WTC11 (cell line): ENCODE results near the gene LARP4B. TPM values are rescaled to one million over a fixed set of nuclear protein-coding genes. Genes with fewer than 3 reads are reported as not detected.
A peak's percentile ranks its signal among the peaks of the same experiment; 100 is the strongest.

Source experiments
- ATAC-seq: fragments of 200-7000 bp; cut with Tn5 transposase; 2 replicates; pipeline ENCODE4 v1.10.0; 2021; ENCODE audit warnings: mild to moderate bottlenecking, moderate library complexity
- CTCF ChIA-PET: fragments of 300-600 bp; sonication (Branson Sonifier 250); formaldehyde crosslinking; loops from one replicate; lab custom pipeline; 2021; ENCODE audit warnings: antibody characterized with exemption; lab: Charles Lee
- POLR2A ChIA-PET: fragments of 350-600 bp; sonication (Branson Sonifier 250); formaldehyde crosslinking; loops from one replicate; lab custom pipeline; 2021; ENCODE audit warnings: antibody characterized with exemption; lab: Charles Lee
- DNase-seq: peaks from one replicate; pipeline ENCODE4 v3.0.0; 2021; ENCODE audit warnings: low spot score
- H3K27ac Mint-ChIP-seq: 2 replicates; pipeline ENCODE4 v1.8.0; 2021; ENCODE audit warnings: mixed read lengths
- H3K27me3 Mint-ChIP-seq: 2 replicates; pipeline ENCODE4 v1.8.0; 2021; ENCODE audit warnings: low read depth, mild to moderate bottlenecking, moderate library complexity, mixed read lengths
- H3K36me3 Mint-ChIP-seq: 2 replicates; pipeline ENCODE4 v1.8.0; 2021; ENCODE audit warnings: mixed read lengths
- H3K4me1 Mint-ChIP-seq: 2 replicates; pipeline ENCODE4 v1.8.0; 2022; ENCODE audit warnings: mixed read lengths
- H3K4me3 Mint-ChIP-seq: 2 replicates; pipeline ENCODE4 v1.8.0; 2021; ENCODE audit warnings: mild to moderate bottlenecking, moderate library complexity, mixed read lengths
- H3K9me3 Mint-ChIP-seq: 2 replicates; pipeline ENCODE4 v1.8.0; 2021; ENCODE audit warnings: mixed read lengths
- CBFB ChIP-seq: sonication (generic); formaldehyde crosslinking; IDR thresholded peaks from 2 replicates; pipeline ENCODE4 v1.8.1; 2022; ENCODE audit warnings: mild to moderate bottlenecking, low read depth, missing genetic modification reagents
- FOXJ3 ChIP-seq: sonication (generic); formaldehyde crosslinking; IDR thresholded peaks from 2 replicates; pipeline ENCODE4 v1.9.0; 2021; ENCODE audit warnings: missing genetic modification reagents, mild to moderate bottlenecking, borderline replicate concordance
- FOXK1 ChIP-seq: sonication (generic); formaldehyde crosslinking; IDR thresholded peaks from 2 replicates; pipeline ENCODE4 v1.8.0; 2022; ENCODE audit warnings: mild to moderate bottlenecking, moderate library complexity, missing genetic modification reagents
- GABPB1 ChIP-seq: sonication (generic); formaldehyde crosslinking; IDR thresholded peaks from 2 replicates; pipeline ENCODE4 v1.8.1; 2023; ENCODE audit warnings: mild to moderate bottlenecking, missing genetic modification reagents
- GRHL2 ChIP-seq: fragments of 250-450 bp; sonication (Bioruptor Pico); IDR thresholded peaks from 2 replicates; pipeline ENCODE4 v1.8.0; 2022; ENCODE audit warnings: mild to moderate bottlenecking, moderate library complexity; ENCODE audit not compliant: insufficient replicate concordance, severe bottlenecking
- JUN ChIP-seq: sonication (generic); formaldehyde crosslinking; IDR thresholded peaks from 2 replicates; pipeline ENCODE4 v1.8.0; 2023; ENCODE audit warnings: mild to moderate bottlenecking, missing genetic modification reagents
- KAT7 ChIP-seq: sonication (generic); formaldehyde crosslinking; IDR thresholded peaks from 2 replicates; pipeline ENCODE4 v1.8.1; 2023; ENCODE audit warnings: missing genetic modification reagents, mild to moderate bottlenecking, borderline replicate concordance
- NR1H2 ChIP-seq: sonication (generic); formaldehyde crosslinking; IDR thresholded peaks from 2 replicates; pipeline ENCODE4 v1.9.0; 2021; ENCODE audit warnings: mild to moderate bottlenecking, moderate library complexity, missing genetic modification reagents
- NR2C2 ChIP-seq: sonication (generic); formaldehyde crosslinking; IDR thresholded peaks from 2 replicates; pipeline ENCODE4 v1.8.0; 2022; ENCODE audit warnings: mild to moderate bottlenecking, missing genetic modification reagents
- SMAD3 ChIP-seq: sonication (generic); formaldehyde crosslinking; IDR thresholded peaks from 2 replicates; pipeline ENCODE4 v1.8.0; 2022; ENCODE audit warnings: missing genetic modification reagents, mild to moderate bottlenecking, borderline replicate concordance
- ZNF121 ChIP-seq: sonication (generic); formaldehyde crosslinking; IDR thresholded peaks from 2 replicates; pipeline ENCODE4 v1.8.0; 2023; ENCODE audit warnings: missing genetic modification reagents
- ZNF317 ChIP-seq: sonication (generic); formaldehyde crosslinking; IDR thresholded peaks from 2 replicates; pipeline ENCODE4 v1.8.1; 2023; ENCODE audit warnings: low read depth, mild to moderate bottlenecking, moderate library complexity, missing genetic modification reagents, borderline replicate concordance
- ZNF416 ChIP-seq: fragments of 250-450 bp; sonication (Bioruptor Pico); IDR thresholded peaks from 2 replicates; pipeline ENCODE4 v1.9.0; 2021; ENCODE audit warnings: mild to moderate bottlenecking, inconsistent platforms
- total RNA-seq: library from RNA; stranded (reverse); gene quantifications from 3 replicates; pipeline ENCODE4 v1.2.3, GENCODE V29; 2021
- TF ChIP-seq, protein P1 (sequence below): sonication (generic); formaldehyde crosslinking; IDR thresholded peaks from 2 replicates; pipeline ENCODE4 v1.8.1; 2023; ENCODE audit warnings: mild to moderate bottlenecking, missing genetic modification reagents
- TF ChIP-seq, protein P2 (sequence below): fragments of 250-450 bp; sonication (Bioruptor Pico); IDR thresholded peaks from 2 replicates; pipeline ENCODE4 v2.1.2; 2022; ENCODE audit warnings: mild to moderate bottlenecking, moderate library complexity
- TF ChIP-seq, protein P3 (sequence below): sonication (generic); formaldehyde crosslinking; IDR thresholded peaks from 2 replicates; pipeline ENCODE4 v1.8.1; 2022; ENCODE audit warnings: low read depth, missing genetic modification reagents, borderline replicate concordance

The LARP4B gene
- total RNA-seq, 1 experiment from 2014 or later, result 87.1 TPM

DNA sequence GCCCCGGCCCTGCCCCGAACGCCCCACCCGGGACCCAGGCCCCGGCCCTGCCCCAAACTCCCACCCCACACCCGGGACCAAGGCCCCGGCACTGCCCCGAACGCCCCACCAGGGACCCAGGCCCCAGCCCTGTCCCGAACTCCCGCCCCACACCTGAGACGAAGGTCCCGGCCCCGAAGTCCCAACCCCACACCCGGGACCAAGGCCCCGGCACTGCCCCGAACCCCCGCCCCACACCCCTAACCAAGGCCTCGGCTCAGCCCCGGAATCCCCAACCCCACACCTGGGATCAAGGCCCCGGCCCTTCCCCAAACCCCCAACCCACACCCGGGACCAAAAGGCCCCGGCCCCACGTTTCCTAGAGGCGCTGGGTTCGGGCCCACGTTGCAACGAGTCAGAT, 1.1 kb upstream of the LARP4B start:
- POLR2A ChIA-PET, result no interaction called here
- H3K4me3 Mint-ChIP-seq, result peak overlapping the region; percentile 51
- H3K4me1 Mint-ChIP-seq, result peaks cover 27% of the 10 kb centered on the region
- TF ChIP-seq CBFB, result no peak
- TF ChIP-seq SMAD3 (CRISPR knock-in tag), result no peak
- TF ChIP-seq NR2C2 (CRISPR knock-in tag), result no peak
- TF ChIP-seq FOXJ3, result no peak
- TF ChIP-seq, protein P1, sequence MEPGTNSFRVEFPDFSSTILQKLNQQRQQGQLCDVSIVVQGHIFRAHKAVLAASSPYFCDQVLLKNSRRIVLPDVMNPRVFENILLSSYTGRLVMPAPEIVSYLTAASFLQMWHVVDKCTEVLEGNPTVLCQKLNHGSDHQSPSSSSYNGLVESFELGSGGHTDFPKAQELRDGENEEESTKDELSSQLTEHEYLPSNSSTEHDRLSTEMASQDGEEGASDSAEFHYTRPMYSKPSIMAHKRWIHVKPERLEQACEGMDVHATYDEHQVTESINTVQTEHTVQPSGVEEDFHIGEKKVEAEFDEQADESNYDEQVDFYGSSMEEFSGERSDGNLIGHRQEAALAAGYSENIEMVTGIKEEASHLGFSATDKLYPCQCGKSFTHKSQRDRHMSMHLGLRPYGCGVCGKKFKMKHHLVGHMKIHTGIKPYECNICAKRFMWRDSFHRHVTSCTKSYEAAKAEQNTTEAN, result no peak
- no peak for TF ChIP-seq JUN (CRISPR knock-in tag)
- no peak for TF ChIP-seq GABPB1
- no peaks in the 10 kb centered on the region for H3K9me3 Mint-ChIP-seq
- peak; percentile 28 for DNase-seq
- no peaks in the 10 kb centered on the region for H3K36me3 Mint-ChIP-seq
- no peak for ATAC-seq
- H3K27ac Mint-ChIP-seq, result peak overlapping the region; percentile 78; the same call in 1 of the 2 replicates
- H3K27me3 Mint-ChIP-seq, result peaks cover 4% of the 10 kb centered on the region; the same call in 1 of the 2 replicates
- CTCF ChIA-PET, result interaction anchor here (0.5 kb wide), 1 partner anchor 703 kb away, joined by 5 read pairs; no protein-coding TSS in a partner anchor

DNA sequence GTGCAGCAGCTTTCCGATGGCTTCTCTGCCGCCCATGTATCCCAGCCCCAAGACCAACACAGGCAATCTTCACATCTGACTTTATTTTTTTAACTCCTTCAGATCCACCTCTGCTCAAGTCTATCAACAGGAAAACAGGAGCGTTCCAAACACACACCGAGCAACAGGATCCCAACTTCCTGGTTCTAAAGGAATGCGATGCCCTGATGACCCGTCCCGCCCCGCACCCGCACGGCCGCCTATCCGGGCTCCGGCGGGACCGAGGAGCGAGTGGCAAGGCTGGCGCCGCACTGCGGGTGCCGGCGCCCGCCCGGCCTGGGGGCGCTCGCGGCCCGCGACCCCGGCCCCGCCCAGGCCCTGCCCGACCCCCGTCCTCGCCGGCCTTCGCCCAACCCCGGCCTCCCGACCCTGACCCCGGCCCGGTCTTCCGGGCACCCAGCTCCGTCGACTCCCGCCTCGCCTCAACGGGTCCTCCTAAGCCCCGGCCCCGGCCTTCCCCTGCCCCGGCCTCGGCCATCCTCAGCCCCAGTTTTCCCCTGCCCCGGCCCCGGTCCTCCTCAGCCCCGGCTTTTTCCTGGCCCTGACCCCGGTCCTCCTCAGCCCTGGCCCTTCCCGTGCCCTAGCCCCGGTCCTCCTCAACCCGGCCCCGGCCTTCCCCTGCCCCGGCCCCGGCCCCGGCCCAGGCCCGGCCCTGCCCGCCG, 730 bp downstream of the LARP4B start:
- TF ChIP-seq NR1H2 (CRISPR knock-in tag) (no peak), KAT7 (no peak), ZNF416 (no peak), FOXK1 (CRISPR knock-in tag) (0 out of 2 replicates have a peak, but pooled peaks have one; percentile 32), ZNF121 (CRISPR knock-in tag) (0 out of 2 replicates have a peak, but pooled peaks have one; percentile 5)
- TF ChIP-seq, protein P2, sequence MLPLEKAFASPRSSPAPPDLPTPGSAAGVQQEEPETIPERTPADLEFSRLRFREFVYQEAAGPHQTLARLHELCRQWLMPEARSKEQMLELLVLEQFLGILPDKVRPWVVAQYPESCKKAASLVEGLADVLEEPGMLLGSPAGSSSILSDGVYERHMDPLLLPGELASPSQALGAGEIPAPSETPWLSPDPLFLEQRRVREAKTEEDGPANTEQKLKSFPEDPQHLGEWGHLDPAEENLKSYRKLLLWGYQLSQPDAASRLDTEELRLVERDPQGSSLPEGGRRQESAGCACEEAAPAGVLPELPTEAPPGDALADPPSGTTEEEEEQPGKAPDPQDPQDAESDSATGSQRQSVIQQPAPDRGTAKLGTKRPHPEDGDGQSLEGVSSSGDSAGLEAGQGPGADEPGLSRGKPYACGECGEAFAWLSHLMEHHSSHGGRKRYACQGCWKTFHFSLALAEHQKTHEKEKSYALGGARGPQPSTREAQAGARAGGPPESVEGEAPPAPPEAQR (CRISPR knock-in tag), result no peak
- peak; percentile 59 for DNase-seq
- ATAC-seq, result peak; percentile 16
- ChIA-PET CTCF (interaction anchor here (1.0 kb wide), 1 partner anchor 142 kb away, joined by 3 read pairs; no protein-coding TSS in a partner anchor), POLR2A (interaction anchor here (0.7 to 1.0 kb wide), 2 partner anchors 10 to 56 kb away, joined by 3 read pairs; no protein-coding TSS in a partner anchor)
- H3K27me3 Mint-ChIP-seq, result peaks cover 4% of the 10 kb centered on the region; the same call in 1 of the 2 replicates
- peak overlapping the region; percentile 98 for H3K27ac Mint-ChIP-seq
- H3K4me1 Mint-ChIP-seq, result peaks cover 43% of the 10 kb centered on the region
- no peaks in the 10 kb centered on the region for H3K9me3 Mint-ChIP-seq
- H3K4me3 Mint-ChIP-seq, result peak overlapping the region; percentile 96
- H3K36me3 Mint-ChIP-seq, result no peaks in the 10 kb centered on the region

DNA sequence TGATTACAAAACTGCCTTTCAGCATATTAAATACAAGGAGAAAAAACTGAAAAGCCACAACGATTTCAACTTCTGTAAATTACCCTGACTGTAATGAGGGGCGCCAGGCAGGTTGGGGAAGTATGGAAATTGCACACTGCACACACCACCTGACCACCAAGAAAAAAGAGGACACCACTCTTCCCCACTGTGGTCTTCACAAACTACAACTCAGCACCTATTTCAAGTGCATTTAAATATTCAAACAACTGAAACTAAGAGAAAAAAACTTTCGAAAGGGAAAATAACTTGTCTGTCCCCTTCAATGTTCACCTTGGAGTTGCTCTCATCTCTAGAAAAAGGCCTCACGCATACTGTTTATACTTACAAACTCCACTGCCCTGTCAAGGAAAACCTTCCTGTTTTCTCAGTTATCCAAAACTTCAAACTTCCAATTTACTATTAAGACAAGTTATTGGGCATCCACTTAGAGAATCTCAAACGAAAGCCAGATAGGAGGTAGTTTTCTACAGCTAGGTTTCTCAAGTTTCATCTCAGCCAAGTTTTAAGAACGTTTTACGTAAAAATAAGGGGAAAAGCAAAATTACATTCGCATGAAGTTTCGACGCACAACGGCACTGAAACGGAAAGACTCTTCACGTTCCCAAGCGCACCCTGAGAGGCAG, 1.4 kb downstream of the LARP4B start:
- peaks cover 4% of the 10 kb centered on the region; the same call in 1 of the 2 replicates for H3K27me3 Mint-ChIP-seq
- peaks cover 43% of the 10 kb centered on the region for H3K4me1 Mint-ChIP-seq
- H3K36me3 Mint-ChIP-seq, result no peaks in the 10 kb centered on the region
- peak overlapping the region; percentile 98 for H3K27ac Mint-ChIP-seq
- ChIA-PET POLR2A (no interaction called here), CTCF (no interaction called here)
- no peaks in the 10 kb centered on the region for H3K9me3 Mint-ChIP-seq
- TF ChIP-seq ZNF317 (CRISPR knock-in tag) (no peak), GRHL2 (CRISPR knock-in tag) (no peak)
- TF ChIP-seq, protein P3, sequence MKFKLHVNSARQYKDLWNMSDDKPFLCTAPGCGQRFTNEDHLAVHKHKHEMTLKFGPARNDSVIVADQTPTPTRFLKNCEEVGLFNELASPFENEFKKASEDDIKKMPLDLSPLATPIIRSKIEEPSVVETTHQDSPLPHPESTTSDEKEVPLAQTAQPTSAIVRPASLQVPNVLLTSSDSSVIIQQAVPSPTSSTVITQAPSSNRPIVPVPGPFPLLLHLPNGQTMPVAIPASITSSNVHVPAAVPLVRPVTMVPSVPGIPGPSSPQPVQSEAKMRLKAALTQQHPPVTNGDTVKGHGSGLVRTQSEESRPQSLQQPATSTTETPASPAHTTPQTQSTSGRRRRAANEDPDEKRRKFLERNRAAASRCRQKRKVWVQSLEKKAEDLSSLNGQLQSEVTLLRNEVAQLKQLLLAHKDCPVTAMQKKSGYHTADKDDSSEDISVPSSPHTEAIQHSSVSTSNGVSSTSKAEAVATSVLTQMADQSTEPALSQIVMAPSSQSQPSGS (CRISPR knock-in tag), result no peak
- ATAC-seq (no peak), DNase-seq (no peak)
- peak overlapping the region; percentile 96 for H3K4me3 Mint-ChIP-seq
